Muscle of leg (tissue), 11 donors: ENCODE measurements around the gene CNTNAP3. TPM values are rescaled to one million over a fixed set of nuclear protein-coding genes. Genes with fewer than 3 reads are reported as not detected.
"Not testable (repeated sequence)": the region's sequence is repeated elsewhere in the genome, so short reads cannot be mapped to it uniquely, and the experiment has no call there.

Experiments used
- DNase-seq: peaks from one replicate; pipeline ENCODE4 v3.0.0; 2013
- H3K27ac ChIP-seq: one replicate; pipeline ENCODE4 v1.5.1; 2013; ENCODE audit warnings: mild to moderate bottlenecking, low read length, control low read depth
- H3K27me3 ChIP-seq: one replicate; pipeline ENCODE4 v1.6.1; 2013; ENCODE audit warnings: low read length; ENCODE audit not compliant: control insufficient read depth, insufficient read depth
- H3K36me3 ChIP-seq: one replicate; pipeline ENCODE4 v1.6.1; 2013; ENCODE audit warnings: low read length; ENCODE audit not compliant: control insufficient read depth, insufficient read depth
- H3K4me1 ChIP-seq: one replicate; pipeline ENCODE4 v1.6.1; 2013; ENCODE audit warnings: low read length; ENCODE audit not compliant: control insufficient read depth, insufficient read depth
- H3K4me3 ChIP-seq: one replicate; pipeline ENCODE4 v1.5.1; 2013; ENCODE audit warnings: low read length, control low read depth
- H3K9me3 ChIP-seq: replicated peaks from 2 replicates; pipeline ENCODE4 v1.6.1; 2013; ENCODE audit warnings: low read depth, low read length; ENCODE audit not compliant: control insufficient read depth
- WGBS: methylation state at CpG from one replicate; pipeline ENCODE4 v1.1.5; 2013; ENCODE audit warnings: missing lambda C conversion rate; ENCODE audit not compliant: insufficient coverage; 5-methylcytosine and 5-hydroxymethylcytosine counted together
- polyA plus RNA-seq, 8 donors: library from polyadenylated mRNA; unstranded; fragments of 120-200 nt; gene quantifications; one replicate each; pipeline versions ENCODE4 v1.2.1 to v1.2.3, GENCODE V29; 2013; ENCODE audit warnings: inconsistent platforms in 1 of 8, low replicate concordance in 1 of 8; ENCODE audit not compliant: insufficient read length in 8 of 8, insufficient read depth in 1 of 8
- total RNA-seq: library from RNA; stranded (reverse); fragments of 120-200 nt; gene quantifications from one replicate; pipeline ENCODE4 v1.2.4, GENCODE V29; 2013

The CNTNAP3 gene
- total and polyA plus RNA-seq, 9 donors = 1.1 to 2.9 (median 2.2) TPM

DNA sequence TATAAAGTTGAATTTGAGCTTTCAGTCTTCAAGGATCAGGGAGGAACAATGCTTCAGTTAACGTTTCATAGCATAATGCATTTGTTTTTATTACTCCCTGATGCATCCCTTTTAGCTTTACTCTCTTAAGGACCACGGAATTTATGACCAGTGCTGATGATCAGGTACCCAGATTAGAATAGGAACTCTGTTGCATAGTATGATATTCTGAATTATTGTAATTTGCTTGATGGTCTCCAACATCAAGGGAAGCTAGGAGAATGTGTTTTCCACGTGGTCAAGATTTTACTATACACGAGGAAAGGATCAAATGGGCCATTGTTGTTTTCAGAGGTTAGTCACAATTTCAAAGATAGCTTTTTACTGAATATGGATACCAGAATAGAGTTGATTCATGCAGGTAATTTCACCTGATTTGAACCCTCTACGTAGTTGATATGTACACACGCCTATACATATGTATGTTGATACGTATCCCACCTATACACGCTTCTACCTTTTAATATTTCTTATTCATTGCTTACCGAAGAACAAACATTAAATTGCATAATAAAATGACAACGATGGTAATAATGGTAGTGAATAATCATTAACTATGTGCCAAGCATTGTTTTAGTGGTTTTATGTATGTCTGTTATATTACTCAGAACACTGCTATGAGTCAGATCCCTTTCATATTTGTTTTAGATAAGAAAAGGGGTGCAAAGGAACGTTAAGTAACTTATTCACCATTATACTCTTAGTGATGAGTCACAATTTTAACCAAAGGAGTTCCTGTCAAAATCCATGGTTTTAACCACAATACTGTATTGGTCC is 257.6 kb downstream of the CNTNAP3 start:
- H3K27ac ChIP-seq, H3K4me1 ChIP-seq, DNase-seq, H3K27me3 ChIP-seq, H3K9me3 ChIP-seq, H3K4me3 ChIP-seq, H3K36me3 ChIP-seq: not testable (repeated sequence)
- no CpG with 5 or more reads among the region's 11 CpGs for WGBS

DNA sequence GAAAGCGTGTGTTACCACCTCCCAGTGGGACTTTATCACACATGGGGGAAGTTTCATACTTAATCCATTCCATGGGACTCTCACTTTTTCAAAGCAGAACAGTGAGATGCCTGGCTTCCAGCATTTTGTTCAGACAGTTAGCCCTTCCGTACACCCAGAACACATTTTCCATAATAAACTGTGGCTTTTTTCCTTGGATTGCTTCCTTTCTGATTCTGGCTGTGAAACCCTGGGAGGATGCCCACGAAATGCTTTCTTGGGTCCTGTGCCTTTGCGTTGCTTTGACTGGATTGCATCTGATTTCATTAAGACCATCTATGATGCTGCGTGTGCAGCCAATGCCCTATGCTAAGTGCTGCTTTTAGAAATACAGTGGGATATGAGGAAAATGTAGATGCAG is 259.1 kb downstream of the CNTNAP3 start:
- not testable (repeated sequence) for H3K4me1 ChIP-seq, H3K9me3 ChIP-seq, DNase-seq, H3K27me3 ChIP-seq, H3K4me3 ChIP-seq, H3K36me3 ChIP-seq, H3K27ac ChIP-seq
- WGBS = 51% methylated on average over 2 of the region's 5 CpGs

- H3K4me3 ChIP-seq, H3K36me3 ChIP-seq: not testable (repeated sequence)
Measured at GRCh38 chr9:39028168-39028567, 259.8 kb downstream of the CNTNAP3 start.

DNA sequence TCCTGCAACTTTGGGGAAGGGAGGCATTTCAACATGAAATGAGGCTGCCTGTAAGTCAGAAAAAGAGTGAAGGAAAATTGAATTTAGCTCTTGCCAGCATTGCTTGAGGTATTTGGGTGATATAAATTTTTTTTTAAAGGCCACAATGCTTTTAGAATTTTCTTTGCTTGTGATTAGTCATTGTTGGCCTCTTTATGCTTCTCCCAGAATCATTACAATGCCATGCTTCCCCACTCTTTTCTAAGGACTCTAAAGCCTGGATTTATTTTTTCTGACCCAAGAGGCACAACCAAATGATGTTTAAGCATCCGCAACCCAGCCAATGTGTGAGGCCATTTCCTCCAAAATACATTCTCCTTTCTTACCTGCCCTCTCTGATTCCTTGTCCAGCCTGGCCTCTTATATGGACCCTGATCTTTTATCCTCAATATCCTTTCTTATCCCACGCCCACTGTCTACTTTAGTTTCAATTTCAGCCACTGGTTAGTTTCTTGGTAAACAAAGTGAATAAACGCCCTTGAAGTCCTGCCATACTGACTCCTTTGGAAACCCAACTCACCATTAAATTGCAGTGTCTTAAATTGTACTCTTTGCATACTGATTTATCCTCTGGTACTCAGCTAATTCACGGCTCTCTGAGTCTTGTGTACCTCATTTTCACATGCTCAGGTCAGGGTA is 261.9 kb downstream of the CNTNAP3 start:
- WGBS = 64% methylated on average over 2 of the region's 4 CpGs
- not testable (repeated sequence) for H3K36me3 ChIP-seq

More at GRCh38 chr9:39028168-39028567, 259.8 kb downstream of the CNTNAP3 start:
- H3K9me3 ChIP-seq, H3K27me3 ChIP-seq, H3K27ac ChIP-seq, H3K4me1 ChIP-seq, DNase-seq: not testable (repeated sequence)
- 83% methylated on average over 5 of the region's 7 CpGs for WGBS

More for the DNA sequence above, 261.9 kb downstream of the CNTNAP3 start:
- not testable (repeated sequence) for H3K4me1 ChIP-seq, H3K27me3 ChIP-seq, DNase-seq, H3K27ac ChIP-seq, H3K4me3 ChIP-seq, H3K9me3 ChIP-seq

Other genes starting within 250 kb of the CNTNAP3 start
- not detected for gene SPATA31A1, start 67.5 kb upstream of the CNTNAP3 start, total RNA-seq
- not detected for gene SPATA31A1, start 67.5 kb upstream of the CNTNAP3 start, polyA plus RNA-seq